ENCODE results near the gene TMEM54.

The TMEM54 gene

DNA sequence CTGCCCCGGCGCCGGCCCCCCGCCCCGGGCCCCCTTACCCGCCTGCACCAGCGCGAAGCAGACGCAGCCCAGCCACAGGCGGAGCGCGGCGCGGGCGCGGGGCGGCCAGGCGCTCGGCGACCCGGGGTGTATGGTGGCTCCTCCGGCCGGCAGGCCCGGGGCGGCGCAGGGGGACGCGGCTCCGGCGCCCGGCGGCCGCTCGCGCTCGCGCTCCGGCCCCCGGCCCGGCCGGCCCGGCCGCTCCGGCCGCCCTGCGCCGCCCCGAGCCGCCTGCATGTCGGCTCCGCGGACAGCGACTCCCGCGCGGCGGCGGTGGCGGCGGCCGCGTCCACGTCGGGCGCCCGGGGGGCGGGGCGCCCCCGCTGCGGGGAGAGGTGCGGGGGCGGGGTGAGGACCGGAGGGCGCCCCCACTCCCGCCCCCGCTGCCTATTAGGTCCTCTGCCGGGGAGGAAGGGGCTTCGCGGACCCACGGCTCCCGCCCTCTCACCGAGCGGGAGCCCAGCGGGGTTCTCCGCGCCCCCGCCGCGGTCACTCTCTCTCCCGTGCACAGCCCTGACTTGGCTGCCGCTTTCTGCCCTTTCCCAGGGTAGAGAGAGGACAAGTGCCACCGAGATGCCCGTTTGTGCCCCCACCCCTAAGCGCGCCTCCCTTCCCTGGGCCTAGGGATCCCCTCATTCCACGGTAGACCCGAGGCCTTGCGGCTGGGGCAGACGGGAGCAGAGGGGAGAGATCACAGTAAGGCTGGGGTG is 30.4 kb downstream of the TMEM54 start, which contains the start of gene FNDC5:
FNDC5 (minus strand) TSS at position 298 of the 749 bp plus-strand sequence.
- DNase-seq (ENCODE audit: low spot score): peak; percentile 53
- in situ Hi-C loops (cut with MboI; ENCODE audit: low pct_unique_long_range_greater_than_20kb, low sequenced_read_pairs, unreplicated experiment): no loop called here
- TF ChIP-seq, protein P1, sequence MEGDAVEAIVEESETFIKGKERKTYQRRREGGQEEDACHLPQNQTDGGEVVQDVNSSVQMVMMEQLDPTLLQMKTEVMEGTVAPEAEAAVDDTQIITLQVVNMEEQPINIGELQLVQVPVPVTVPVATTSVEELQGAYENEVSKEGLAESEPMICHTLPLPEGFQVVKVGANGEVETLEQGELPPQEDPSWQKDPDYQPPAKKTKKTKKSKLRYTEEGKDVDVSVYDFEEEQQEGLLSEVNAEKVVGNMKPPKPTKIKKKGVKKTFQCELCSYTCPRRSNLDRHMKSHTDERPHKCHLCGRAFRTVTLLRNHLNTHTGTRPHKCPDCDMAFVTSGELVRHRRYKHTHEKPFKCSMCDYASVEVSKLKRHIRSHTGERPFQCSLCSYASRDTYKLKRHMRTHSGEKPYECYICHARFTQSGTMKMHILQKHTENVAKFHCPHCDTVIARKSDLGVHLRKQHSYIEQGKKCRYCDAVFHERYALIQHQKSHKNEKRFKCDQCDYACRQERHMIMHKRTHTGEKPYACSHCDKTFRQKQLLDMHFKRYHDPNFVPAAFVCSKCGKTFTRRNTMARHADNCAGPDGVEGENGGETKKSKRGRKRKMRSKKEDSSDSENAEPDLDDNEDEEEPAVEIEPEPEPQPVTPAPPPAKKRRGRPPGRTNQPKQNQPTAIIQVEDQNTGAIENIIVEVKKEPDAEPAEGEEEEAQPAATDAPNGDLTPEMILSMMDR (IDR thresholded peaks at IDR 0.05; ENCODE audit: extremely low read depth, insufficient read depth, missing control alignments): no peak

DNA sequence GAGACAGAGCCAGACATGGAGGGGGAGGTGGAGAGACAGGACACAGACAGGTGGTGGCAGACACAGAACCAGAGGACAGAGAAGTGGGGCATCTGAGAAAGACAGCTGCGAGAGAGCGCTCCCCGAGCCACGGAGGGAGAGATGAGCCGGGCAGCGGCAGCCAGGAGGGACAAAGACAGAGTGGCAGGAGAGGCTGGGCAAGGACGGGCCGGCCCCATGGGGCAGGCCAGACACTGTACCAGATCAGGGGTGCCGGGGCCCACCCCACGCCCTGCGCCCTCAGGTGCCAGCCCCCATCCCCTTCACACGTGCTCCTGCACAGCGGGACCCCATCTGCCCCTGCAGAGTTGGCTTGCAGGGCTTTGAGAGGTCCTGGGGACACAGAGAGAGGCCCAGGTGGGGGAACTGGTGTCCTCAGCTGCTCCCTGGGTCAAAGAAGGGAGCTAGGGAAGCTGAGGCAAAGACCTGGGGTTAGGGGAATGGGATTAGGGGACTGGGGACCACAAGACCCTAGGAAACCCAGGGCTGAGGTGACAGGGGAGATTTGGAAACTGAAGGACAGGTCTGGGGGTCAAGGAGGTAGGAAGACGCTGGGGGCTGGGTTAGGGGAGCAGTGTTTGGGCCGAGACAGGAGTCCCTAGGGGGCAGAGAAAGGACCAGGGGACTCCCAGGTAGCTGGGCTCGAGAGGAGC is 31.1 kb downstream of the TMEM54 start:
- TF ChIP-seq, protein P1 (IDR thresholded peaks at IDR 0.05; ENCODE audit: extremely low read depth, insufficient read depth, missing control alignments): no peak
- no peak for DNase-seq (ENCODE audit: low spot score)
- in situ Hi-C loops (cut with MboI; ENCODE audit: low pct_unique_long_range_greater_than_20kb, low sequenced_read_pairs, unreplicated experiment): no loop called here

DNA sequence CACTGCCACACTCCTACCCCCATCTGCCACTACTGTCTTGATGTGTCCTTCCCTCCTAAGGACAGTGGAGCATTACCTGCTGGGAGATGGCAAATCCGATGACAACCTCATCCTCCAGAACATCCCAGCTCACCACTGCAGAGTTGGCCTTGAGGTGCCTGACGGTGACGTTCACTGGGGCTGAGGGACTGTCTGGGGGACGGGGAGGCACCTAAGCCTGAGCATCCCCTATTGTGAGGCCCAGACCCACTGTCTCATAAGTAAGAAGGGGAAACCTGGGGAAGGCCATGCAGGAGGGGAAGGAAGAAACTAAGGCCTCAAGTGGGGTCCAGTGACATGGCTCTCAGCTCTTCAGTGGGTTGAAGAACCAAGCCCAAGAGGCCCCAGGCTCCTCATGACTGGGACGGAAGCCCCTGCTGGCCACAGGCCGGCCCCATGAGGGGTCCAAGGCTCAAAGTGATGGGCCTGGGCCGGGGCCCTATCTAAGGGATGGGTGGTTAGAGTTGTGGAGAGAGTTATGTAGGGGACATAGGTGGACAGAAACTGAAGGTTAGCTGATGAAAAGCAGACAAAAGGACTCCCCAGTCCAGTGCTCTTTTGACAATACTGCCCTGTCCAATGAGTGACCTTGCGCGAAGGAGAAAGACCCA is 32.3 kb downstream of the TMEM54 start:
- in situ Hi-C loops (cut with MboI; ENCODE audit: low pct_unique_long_range_greater_than_20kb, low sequenced_read_pairs, unreplicated experiment): no loop called here
- TF ChIP-seq, protein P1 (IDR thresholded peaks at IDR 0.05; ENCODE audit: extremely low read depth, insufficient read depth, missing control alignments): no peak
- no peak for DNase-seq (ENCODE audit: low spot score)

DNA sequence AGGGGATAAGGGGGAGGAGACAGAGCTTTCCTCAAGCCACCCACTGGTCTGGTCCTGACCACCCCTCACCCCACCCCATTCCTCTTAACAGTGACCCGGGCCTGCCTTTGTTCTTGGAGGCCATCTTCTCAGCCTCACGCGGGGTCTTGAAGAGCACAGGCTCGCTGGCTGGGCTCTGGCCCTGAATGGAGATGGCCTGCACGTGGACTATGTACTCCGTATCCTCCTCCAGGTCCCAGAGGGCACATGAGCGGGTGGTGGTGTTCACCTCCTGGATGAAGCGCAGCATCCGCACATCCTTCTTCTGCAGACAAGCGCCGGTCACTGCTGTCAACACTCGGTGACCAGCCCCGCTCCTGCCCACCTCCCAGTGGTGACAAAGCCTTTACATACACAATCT is 33.1 kb downstream of the TMEM54 start:
- TF ChIP-seq, protein P1 (IDR thresholded peaks at IDR 0.05; ENCODE audit: extremely low read depth, insufficient read depth, missing control alignments): no peak
- in situ Hi-C loops (cut with MboI; ENCODE audit: low pct_unique_long_range_greater_than_20kb, low sequenced_read_pairs, unreplicated experiment): no loop called here
- no peak for DNase-seq (ENCODE audit: low spot score)

DNA sequence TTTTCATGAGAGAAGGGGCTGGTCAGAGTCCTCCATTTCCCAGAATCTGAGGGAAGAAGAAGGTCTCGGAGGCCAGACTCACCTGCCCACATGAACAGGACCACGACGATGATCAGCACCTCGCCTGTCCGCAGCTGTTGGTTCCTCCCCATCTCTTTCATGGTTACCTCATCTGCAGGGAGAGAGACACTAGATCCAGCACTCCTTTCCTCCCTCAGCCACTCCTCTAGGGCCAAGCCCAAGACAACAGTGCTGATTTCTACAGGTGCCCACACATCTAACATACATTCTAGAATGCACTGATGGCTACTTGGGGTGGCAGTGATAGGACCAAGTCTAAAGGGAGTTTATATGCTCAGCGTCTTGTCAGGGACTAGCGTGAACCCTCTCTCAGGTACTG is 33.5 kb downstream of the TMEM54 start:
- TF ChIP-seq, protein P1 (IDR thresholded peaks at IDR 0.05; ENCODE audit: extremely low read depth, insufficient read depth, missing control alignments): no peak
- in situ Hi-C loops (cut with MboI; ENCODE audit: low pct_unique_long_range_greater_than_20kb, low sequenced_read_pairs, unreplicated experiment): no loop called here

DNA sequence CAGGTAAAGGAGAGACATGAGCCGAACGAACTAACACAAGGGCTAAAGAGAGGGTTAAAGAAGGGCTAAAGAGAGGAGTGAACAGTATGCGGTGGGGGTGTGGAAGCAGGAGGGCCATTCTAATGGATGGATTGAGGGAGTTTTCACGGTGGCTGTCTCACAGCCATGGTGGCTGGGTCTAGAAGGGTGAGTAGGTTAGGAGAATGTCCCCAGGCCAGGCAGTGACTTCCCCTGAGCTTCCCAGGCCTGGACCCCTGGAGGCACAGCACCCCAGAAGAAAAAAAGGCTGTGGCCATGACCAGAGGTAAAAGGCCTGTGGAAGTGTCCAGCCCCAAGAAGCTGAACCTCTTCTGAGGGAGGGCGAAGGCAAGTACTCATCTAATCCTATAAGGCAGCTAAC is 34.0 kb downstream of the TMEM54 start:
- DNase-seq (ENCODE audit: low spot score): no peak
- in situ Hi-C loops (cut with MboI; ENCODE audit: low pct_unique_long_range_greater_than_20kb, low sequenced_read_pairs, unreplicated experiment): no loop called here
- TF ChIP-seq, protein P1 (IDR thresholded peaks at IDR 0.05; ENCODE audit: extremely low read depth, insufficient read depth, missing control alignments): no peak

More for the DNA sequence above, 33.5 kb downstream of the TMEM54 start:
- no peak for DNase-seq (ENCODE audit: low spot score)

Measured in GM13977 (cell line).